Measurements from ENCODE around the gene ANKRD13B. TPM values are rescaled to one million over a fixed set of nuclear protein-coding genes. Genes with fewer than 3 reads are reported as not detected.
A peak's percentile ranks its signal among the peaks of the same experiment; 100 is the strongest.

The ANKRD13B gene
- total and polyA plus RNA-seq, 2 of the 13 experiments (the other 11 are each of a cell fraction or from before 2014, with no cell fraction given): 1.7 to 1.8 TPM

GRCh38 chr17:29617125-29617480 lies 24.2 kb downstream of the ANKRD13B start (continued):
- no peak; a peak in 1 of 4 replicates for TF ChIP-seq KLF16 (CRISPR knock-in tag; IDR thresholded peaks at IDR 0.05)
- no peak for TF ChIP-seq ZFP36L2 (CRISPR knock-in tag; IDR thresholded peaks at IDR 0.05)
- no peak for TF ChIP-seq KMT2B (CRISPR knock-in tag; IDR thresholded peaks at IDR 0.05)
- TF ChIP-seq SMAD1 (CRISPR knock-in tag; IDR thresholded peaks at IDR 0.05; ENCODE audit: borderline replicate concordance, low read depth): no peak
- no peak for TF ChIP-seq REL (CRISPR knock-in tag; conservative IDR thresholded peaks at IDR 0.05)
- no peak for TF ChIP-seq FOXM1 (CRISPR knock-in tag; IDR thresholded peaks at IDR 0.05)
- TF ChIP-seq ZNF326 (CRISPR knock-in tag; IDR thresholded peaks at IDR 0.05; ENCODE audit: borderline replicate concordance): no peak
- TF ChIP-seq ZNF724P (CRISPR knock-in tag; IDR thresholded peaks at IDR 0.05; ENCODE audit: borderline replicate concordance): no peak; the same call in 1 of the 2 replicates
- no peak; the same call in 1 of the 2 replicates for TF ChIP-seq BCL6 (CRISPR knock-in tag; IDR thresholded peaks at IDR 0.05)
- TF ChIP-seq RFX1 (IDR thresholded peaks at IDR 0.05): no peak
- no peak for TF ChIP-seq ARID3A (IDR thresholded peaks at IDR 0.05; ENCODE audit: low read depth, low read length)
- no peak for TF ChIP-seq TP53 (CRISPR knock-in tag; conservative IDR thresholded peaks at IDR 0.05)
- TF ChIP-seq ZMYM3 (CRISPR knock-in tag; IDR thresholded peaks at IDR 0.05): peak; percentile 54
- TF ChIP-seq SNAI1 (CRISPR knock-in tag; IDR thresholded peaks at IDR 0.05; ENCODE audit: borderline replicate concordance): no peak
- TF ChIP-seq PBX2 (CRISPR knock-in tag; IDR thresholded peaks at IDR 0.05): no peak
- TF ChIP-seq RAD21 (CRISPR knock-in tag; IDR thresholded peaks at IDR 0.05): 0 out of 2 replicates have a peak, but pooled peaks have one; percentile 7
- TF ChIP-seq ZFX (CRISPR knock-in tag; IDR thresholded peaks at IDR 0.05; ENCODE audit: low read depth): peak; percentile 43
- TF ChIP-seq ZNF20 (CRISPR knock-in tag; IDR thresholded peaks at IDR 0.05): no peak
- peak; percentile 76 for TF ChIP-seq PATZ1 (CRISPR knock-in tag; IDR thresholded peaks at IDR 0.05)
- 0 out of 2 replicates have a peak, but pooled peaks have one; percentile 52 for TF ChIP-seq ZNF512B (CRISPR knock-in tag; IDR thresholded peaks at IDR 0.05; ENCODE audit: borderline replicate concordance)
- TF ChIP-seq PHF5A (CRISPR knock-in tag; IDR thresholded peaks at IDR 0.05; ENCODE audit: low read depth, unreplicated experiment): no peak
- no peak for TF ChIP-seq SMARCE1 (IDR thresholded peaks at IDR 0.05; ENCODE audit: borderline replicate concordance)
- no peak for TF ChIP-seq ZFP41 (CRISPR knock-in tag; IDR thresholded peaks at IDR 0.05; ENCODE audit: borderline replicate concordance)
- TF ChIP-seq ETV5 (CRISPR knock-in tag; IDR thresholded peaks at IDR 0.05; ENCODE audit: borderline replicate concordance): no peak

Measured in HepG2 (cell line).